Panc1 (cell line): ENCODE measurements around the gene FKBP10. TPM values are rescaled to one million over a fixed set of nuclear protein-coding genes. Genes with fewer than 3 reads are reported as not detected.

Source experiments
- ATAC-seq: fragments of 200-7000 bp; cut with Tn5 transposase; 2 replicates; pipeline ENCODE4 v1.9.1; 2020; ENCODE audit warnings: mild to moderate bottlenecking, moderate library complexity
- BruUV-seq: library from RNA; stranded (reverse); fragments of 400-500 nt; replicated peaks from 2 replicates; lab custom pipeline; 2021; lab: Mats Ljungman, UMichigan
- CTCF ChIA-PET: fragments of 300-600 bp; sonication (Branson Sonifier 250); formaldehyde crosslinking; loops from one replicate; lab custom pipeline; 2022; ENCODE audit warnings: antibody characterized with exemption; lab: Charles Lee
- POLR2A ChIA-PET: fragments of 300-600 bp; sonication (Branson Sonifier 250); formaldehyde crosslinking; loops from one replicate; lab custom pipeline; 2022; ENCODE audit warnings: antibody characterized with exemption; lab: Charles Lee
- DNase-seq: peaks from one replicate; pipeline ENCODE4 v3.0.0-alpha.2; 2010; ENCODE audit warnings: low read depth, low spot score
- H3K27ac ChIP-seq: 2 replicates; pipeline ENCODE4 v1.5.1; 2011; ENCODE audit warnings: mild to moderate bottlenecking, low read length, inconsistent platforms
- H3K27me3 ChIP-seq: fragments of 200-500 bp; sonication (Bioruptor generic); 2 replicates; pipeline ENCODE4 v1.6.0; 2014; ENCODE audit warnings: low read length, inconsistent platforms; ENCODE audit not compliant: control insufficient read depth, insufficient read depth
- H3K36me3 ChIP-seq: fragments of 200-500 bp; sonication (Bioruptor generic); 2 replicates; pipeline ENCODE4 v1.5.1; 2014; ENCODE audit warnings: inconsistent platforms, mild to moderate bottlenecking, low read length, moderate library complexity; ENCODE audit not compliant: control insufficient read depth, insufficient read depth
- H3K4me1 ChIP-seq: 2 replicates; pipeline ENCODE4 v1.5.1; 2011; ENCODE audit warnings: inconsistent platforms, mild to moderate bottlenecking, low read length, moderate library complexity; ENCODE audit not compliant: control insufficient read depth, insufficient read depth
- H3K4me3 ChIP-seq, 2 experiments: 2 replicates each; pipeline ENCODE4 v1.5.1; 2011 to 2012; ENCODE audit warnings: low read depth in 2 of 2, low read length in 2 of 2, mild to moderate bottlenecking in 2 of 2, inconsistent platforms in 1 of 2, moderate library complexity in 1 of 2
- H3K9me3 ChIP-seq: fragments of 200-500 bp; sonication (Bioruptor generic); 2 replicates; pipeline ENCODE4 v1.5.1; 2014; ENCODE audit warnings: low read depth, mild to moderate bottlenecking, inconsistent platforms, low read length, moderate library complexity; ENCODE audit not compliant: control insufficient read depth, insufficient read depth
- POLR2AphosphoS5 ChIP-seq: IDR thresholded peaks from 2 replicates; pipeline ENCODE4 v1.6.1; 2012; ENCODE audit warnings: mild to moderate bottlenecking, low read depth, low read length, moderate library complexity
- SIN3A ChIP-seq: IDR thresholded peaks from 2 replicates; pipeline ENCODE4 v1.6.1; 2012; ENCODE audit warnings: low read depth, mild to moderate bottlenecking, low read length, moderate library complexity, borderline replicate concordance; ENCODE audit not compliant: insufficient read depth
- TCF7L2 ChIP-seq: IDR thresholded peaks from 2 replicates; pipeline ENCODE4 v1.6.1; 2011; ENCODE audit warnings: mild to moderate bottlenecking, low read depth, low read length, inconsistent platforms
- in situ Hi-C: cut with HindIII; loops from 2 replicates; pipeline ENCODE4 v1.10.0; 2016; ENCODE audit warnings: low sequenced_read_pairs, low pct_unique_long_range_greater_than_20kb
- intact Hi-C: fragments of 100-400 bp; cut with micrococcal nuclease; formaldehyde crosslinking; loops from one replicate; pipeline ENCODE4 v1.10.0; 2022; ENCODE audit not compliant: unreplicated experiment
- total RNA-seq: library from RNA; stranded (reverse); gene quantifications from one replicate; pipeline ENCODE4 v1.2.1, GENCODE V29; 2021; ENCODE audit not compliant: unreplicated experiment
- TF ChIP-seq, protein P1 (sequence below), 2 experiments: IDR thresholded peaks; 2 replicates each; pipeline ENCODE4 v1.6.1; 2011 to 2012; ENCODE audit warnings: low read depth in 2 of 2, control low read depth in 1 of 2, low read length in 1 of 2, mild to moderate bottlenecking in 1 of 2, moderate library complexity in 1 of 2; ENCODE audit not compliant: insufficient read depth in 1 of 2
- TF ChIP-seq, protein P2 (sequence below): fragments of 450-650 bp; IDR thresholded peaks from 2 replicates; pipeline ENCODE4 v1.5.1; 2017; ENCODE audit warnings: mild to moderate bottlenecking

FKBP10 gene
- total RNA-seq, 1 experiment from 2014 or later = 190 TPM

DNA sequence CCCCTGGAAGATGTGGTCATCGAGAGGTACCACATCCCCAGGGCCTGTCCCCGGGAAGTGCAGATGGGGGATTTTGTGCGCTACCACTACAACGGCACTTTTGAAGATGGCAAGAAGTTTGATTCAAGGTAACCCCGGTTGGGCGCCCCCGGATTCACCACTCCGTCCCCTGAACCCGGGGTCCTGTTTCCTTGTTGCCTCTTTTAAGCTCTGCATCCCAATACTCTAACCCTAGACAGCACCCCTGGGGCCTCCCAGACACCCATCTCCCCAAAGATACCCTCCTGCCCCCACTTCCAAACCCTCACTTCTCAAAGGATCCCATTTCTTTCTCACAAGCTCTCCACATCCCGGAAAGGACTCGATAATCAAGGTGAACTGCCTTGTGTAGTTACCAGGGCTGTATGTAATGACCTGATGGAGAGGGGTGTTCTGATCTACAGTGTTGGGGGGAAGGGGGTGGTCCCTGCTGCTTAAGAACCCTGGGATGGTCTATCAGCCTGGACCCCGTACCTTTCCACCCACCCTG is 412 bp downstream of the FKBP10 start:
- Histone ChIP-seq H3K4me3 (peak overlapping the region; percentile 74 to 80), H3K27ac (peak overlapping the region; percentile 99), H3K4me1 (peaks cover 25% of the 10 kb centered on the region), H3K27me3 (no peaks in the 10 kb centered on the region), H3K9me3 (no peaks in the 10 kb centered on the region), H3K36me3 (peaks cover under 1% of the 10 kb centered on the region)
- intact Hi-C loops = no loop called here
- in situ Hi-C loops = no loop called here
- CTCF ChIA-PET = no interaction called here
- TF ChIP-seq, protein P1, sequence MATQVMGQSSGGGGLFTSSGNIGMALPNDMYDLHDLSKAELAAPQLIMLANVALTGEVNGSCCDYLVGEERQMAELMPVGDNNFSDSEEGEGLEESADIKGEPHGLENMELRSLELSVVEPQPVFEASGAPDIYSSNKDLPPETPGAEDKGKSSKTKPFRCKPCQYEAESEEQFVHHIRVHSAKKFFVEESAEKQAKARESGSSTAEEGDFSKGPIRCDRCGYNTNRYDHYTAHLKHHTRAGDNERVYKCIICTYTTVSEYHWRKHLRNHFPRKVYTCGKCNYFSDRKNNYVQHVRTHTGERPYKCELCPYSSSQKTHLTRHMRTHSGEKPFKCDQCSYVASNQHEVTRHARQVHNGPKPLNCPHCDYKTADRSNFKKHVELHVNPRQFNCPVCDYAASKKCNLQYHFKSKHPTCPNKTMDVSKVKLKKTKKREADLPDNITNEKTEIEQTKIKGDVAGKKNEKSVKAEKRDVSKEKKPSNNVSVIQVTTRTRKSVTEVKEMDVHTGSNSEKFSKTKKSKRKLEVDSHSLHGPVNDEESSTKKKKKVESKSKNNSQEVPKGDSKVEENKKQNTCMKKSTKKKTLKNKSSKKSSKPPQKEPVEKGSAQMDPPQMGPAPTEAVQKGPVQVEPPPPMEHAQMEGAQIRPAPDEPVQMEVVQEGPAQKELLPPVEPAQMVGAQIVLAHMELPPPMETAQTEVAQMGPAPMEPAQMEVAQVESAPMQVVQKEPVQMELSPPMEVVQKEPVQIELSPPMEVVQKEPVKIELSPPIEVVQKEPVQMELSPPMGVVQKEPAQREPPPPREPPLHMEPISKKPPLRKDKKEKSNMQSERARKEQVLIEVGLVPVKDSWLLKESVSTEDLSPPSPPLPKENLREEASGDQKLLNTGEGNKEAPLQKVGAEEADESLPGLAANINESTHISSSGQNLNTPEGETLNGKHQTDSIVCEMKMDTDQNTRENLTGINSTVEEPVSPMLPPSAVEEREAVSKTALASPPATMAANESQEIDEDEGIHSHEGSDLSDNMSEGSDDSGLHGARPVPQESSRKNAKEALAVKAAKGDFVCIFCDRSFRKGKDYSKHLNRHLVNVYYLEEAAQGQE (IDR thresholded peaks at IDR 0.05; ENCODE audit: insufficient read depth in 1 of 2, low read depth in 2 of 2, low read length in 1 of 2) = no peak
- no TSS peak for BruUV-seq
- no peak for DNase-seq
- POLR2A ChIA-PET = no interaction called here
- peak; percentile 1 for ATAC-seq

DNA sequence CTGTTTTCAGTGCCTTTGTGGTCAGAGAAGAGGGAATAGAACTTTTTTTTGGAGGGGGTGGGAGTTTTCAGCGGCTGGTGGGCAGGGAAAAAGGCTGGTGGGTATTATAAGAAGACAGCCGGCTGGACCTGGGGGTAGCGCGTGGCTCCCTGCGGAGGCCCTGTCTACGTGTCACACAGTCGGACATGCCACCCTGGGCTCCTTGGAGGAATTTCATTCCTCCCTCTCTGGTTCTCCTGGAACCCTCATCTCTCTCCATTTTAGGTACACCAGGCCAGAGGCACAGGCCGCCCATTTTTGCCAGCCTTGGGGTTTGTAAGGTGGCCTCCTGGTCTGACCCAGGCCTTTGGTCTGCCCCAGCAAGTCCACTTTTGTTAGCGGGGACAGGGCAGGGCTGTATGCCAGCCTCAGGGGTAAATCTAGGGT is 908 bp downstream of the FKBP10 start:
- DNase-seq = no peak
- Histone ChIP-seq H3K4me1 (peaks cover 25% of the 10 kb centered on the region), H3K27ac (peak overlapping the region; percentile 99), H3K4me3 (peak overlapping the region; percentile 74 to 80), H3K27me3 (no peaks in the 10 kb centered on the region), H3K36me3 (peaks cover 2% of the 10 kb centered on the region), H3K9me3 (no peaks in the 10 kb centered on the region)
- TF ChIP-seq SIN3A (no peak), TCF7L2 (no peak), POLR2AphosphoS5 (no peak)
- TF ChIP-seq, protein P1 (IDR thresholded peaks at IDR 0.05; ENCODE audit: insufficient read depth in 1 of 2, low read depth in 2 of 2, low read length in 1 of 2) = no peak
- TF ChIP-seq, protein P2, sequence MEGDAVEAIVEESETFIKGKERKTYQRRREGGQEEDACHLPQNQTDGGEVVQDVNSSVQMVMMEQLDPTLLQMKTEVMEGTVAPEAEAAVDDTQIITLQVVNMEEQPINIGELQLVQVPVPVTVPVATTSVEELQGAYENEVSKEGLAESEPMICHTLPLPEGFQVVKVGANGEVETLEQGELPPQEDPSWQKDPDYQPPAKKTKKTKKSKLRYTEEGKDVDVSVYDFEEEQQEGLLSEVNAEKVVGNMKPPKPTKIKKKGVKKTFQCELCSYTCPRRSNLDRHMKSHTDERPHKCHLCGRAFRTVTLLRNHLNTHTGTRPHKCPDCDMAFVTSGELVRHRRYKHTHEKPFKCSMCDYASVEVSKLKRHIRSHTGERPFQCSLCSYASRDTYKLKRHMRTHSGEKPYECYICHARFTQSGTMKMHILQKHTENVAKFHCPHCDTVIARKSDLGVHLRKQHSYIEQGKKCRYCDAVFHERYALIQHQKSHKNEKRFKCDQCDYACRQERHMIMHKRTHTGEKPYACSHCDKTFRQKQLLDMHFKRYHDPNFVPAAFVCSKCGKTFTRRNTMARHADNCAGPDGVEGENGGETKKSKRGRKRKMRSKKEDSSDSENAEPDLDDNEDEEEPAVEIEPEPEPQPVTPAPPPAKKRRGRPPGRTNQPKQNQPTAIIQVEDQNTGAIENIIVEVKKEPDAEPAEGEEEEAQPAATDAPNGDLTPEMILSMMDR = no peak
- BruUV-seq = TSS peak; percentile 87
- CTCF ChIA-PET = no interaction called here
- ATAC-seq = no peak
- in situ Hi-C loops (no loop called here), intact Hi-C loops (no loop called here)
- POLR2A ChIA-PET = no interaction called here
